GM12878 (cell line): ENCODE results near the gene PRKN. TPM values are rescaled to one million over a fixed set of nuclear protein-coding genes. Genes with fewer than 3 reads are reported as not detected.

ENCODE experiments used
- BCL11A ChIP-seq: IDR thresholded peaks from 2 replicates; pipeline ENCODE4 v1.6.1; 2011; ENCODE audit warnings: low read depth, low read length
- DPF2 ChIP-seq: fragments of 450-650 bp; IDR thresholded peaks from 2 replicates; pipeline ENCODE4 v1.6.1; 2017; ENCODE audit warnings: mild to moderate bottlenecking
- polyA plus RNA-seq, 11 experiments: library from polyadenylated mRNA; depleted of rRNA in 4 of 11; unstranded in 6 of 11; stranded (reverse) in 5 of 11; fragments of >200 nt; fragmentation: Nextera tagmentation in 4 of 11; fragmentation: Illumina TruSeq in 1 of 11; extraction: Ambion mirVana in 4 of 11; extraction: Trizol in 1 of 11; gene quantifications; 1 replicate in 1 of 11; 2 replicates in 10 of 11; pipeline versions ENCODE4 v1.2.1 to v1.2.3, GENCODE V29; 2011 to 2016; ENCODE audit warnings: inconsistent platforms in 2 of 11, missing spikeins in 2 of 11, low read depth in 1 of 11
- total RNA-seq, 4 experiments: library from RNA; depleted of rRNA in 3 of 4; stranded (reverse); fragments of >200 nt in 3 of 4; fragmentation: Illumina TruSeq in 1 of 4; extraction: Trizol in 1 of 4; gene quantifications; 2 replicates each; pipeline versions ENCODE4 v1.2.1 to v1.2.3, GENCODE V29; 2013 to 2021
- TF ChIP-seq, protein P1 (sequence below): fragments of 150-350 bp; IDR thresholded peaks from 2 replicates; pipeline ENCODE4 v1.6.1; 2016; ENCODE audit warnings: low read depth, low read length
- TF ChIP-seq, protein P2 (sequence below), 3 experiments: IDR thresholded peaks in 2 of 3; conservative IDR thresholded peaks in 1 of 3; 2 replicates each; pipeline ENCODE4 v1.5.1; 2011; ENCODE audit warnings: low read depth in 3 of 3, low read length in 3 of 3, mild to moderate bottlenecking in 3 of 3, control low read depth in 2 of 3, moderate library complexity in 2 of 3, inconsistent platforms in 1 of 3, mixed read lengths in 1 of 3; ENCODE audit not compliant: control insufficient read depth in 2 of 3, insufficient read depth in 1 of 3; ENCODE audit errors: extremely low read depth in 1 of 3
- TF ChIP-seq, protein P3 (sequence below): fragments of 450-650 bp; IDR thresholded peaks from 2 replicates; pipeline ENCODE4 v1.6.1; 2018; ENCODE audit warnings: borderline replicate concordance, mild to moderate bottlenecking; ENCODE audit not compliant: partially characterized antibody
- TF ChIP-seq, protein P4 (sequence below): fragments of 450-650 bp; IDR thresholded peaks from 2 replicates; pipeline ENCODE4 v1.6.1; 2017; ENCODE audit warnings: low read depth, mild to moderate bottlenecking, moderate library complexity
- TF ChIP-seq, protein P5 (sequence below): IDR thresholded peaks from 2 replicates; pipeline ENCODE4 v1.6.1; 2012; ENCODE audit warnings: low read depth, low read length, improper control_type of control experiment

The PRKN gene
- total and polyA plus RNA-seq, 10 of the 15 experiments (the other 5 are each of a cell fraction or from before 2014, with no cell fraction given): 0.06 to 0.09 TPM; not detected in 8

DNA sequence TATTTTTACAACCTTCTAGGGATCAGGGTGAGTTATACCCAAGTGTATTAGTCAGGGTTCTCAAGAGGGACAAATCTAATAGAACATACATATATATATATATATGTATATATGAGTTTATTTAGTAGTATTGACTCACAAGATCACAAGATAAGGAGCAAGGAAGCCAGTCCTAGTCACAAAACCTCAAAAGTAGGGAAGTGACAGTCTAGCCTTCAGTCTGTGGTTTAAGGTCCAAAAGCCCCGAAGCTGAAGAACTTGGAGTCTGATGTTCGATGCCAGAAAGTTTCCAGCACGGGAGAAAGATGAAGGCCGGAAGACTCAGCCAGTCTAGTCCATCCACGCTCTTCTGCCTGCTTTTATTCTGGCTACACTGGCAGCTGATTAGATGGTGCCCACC, 821.0 kb downstream of the PRKN start (continued):
- TF ChIP-seq, protein P1, sequence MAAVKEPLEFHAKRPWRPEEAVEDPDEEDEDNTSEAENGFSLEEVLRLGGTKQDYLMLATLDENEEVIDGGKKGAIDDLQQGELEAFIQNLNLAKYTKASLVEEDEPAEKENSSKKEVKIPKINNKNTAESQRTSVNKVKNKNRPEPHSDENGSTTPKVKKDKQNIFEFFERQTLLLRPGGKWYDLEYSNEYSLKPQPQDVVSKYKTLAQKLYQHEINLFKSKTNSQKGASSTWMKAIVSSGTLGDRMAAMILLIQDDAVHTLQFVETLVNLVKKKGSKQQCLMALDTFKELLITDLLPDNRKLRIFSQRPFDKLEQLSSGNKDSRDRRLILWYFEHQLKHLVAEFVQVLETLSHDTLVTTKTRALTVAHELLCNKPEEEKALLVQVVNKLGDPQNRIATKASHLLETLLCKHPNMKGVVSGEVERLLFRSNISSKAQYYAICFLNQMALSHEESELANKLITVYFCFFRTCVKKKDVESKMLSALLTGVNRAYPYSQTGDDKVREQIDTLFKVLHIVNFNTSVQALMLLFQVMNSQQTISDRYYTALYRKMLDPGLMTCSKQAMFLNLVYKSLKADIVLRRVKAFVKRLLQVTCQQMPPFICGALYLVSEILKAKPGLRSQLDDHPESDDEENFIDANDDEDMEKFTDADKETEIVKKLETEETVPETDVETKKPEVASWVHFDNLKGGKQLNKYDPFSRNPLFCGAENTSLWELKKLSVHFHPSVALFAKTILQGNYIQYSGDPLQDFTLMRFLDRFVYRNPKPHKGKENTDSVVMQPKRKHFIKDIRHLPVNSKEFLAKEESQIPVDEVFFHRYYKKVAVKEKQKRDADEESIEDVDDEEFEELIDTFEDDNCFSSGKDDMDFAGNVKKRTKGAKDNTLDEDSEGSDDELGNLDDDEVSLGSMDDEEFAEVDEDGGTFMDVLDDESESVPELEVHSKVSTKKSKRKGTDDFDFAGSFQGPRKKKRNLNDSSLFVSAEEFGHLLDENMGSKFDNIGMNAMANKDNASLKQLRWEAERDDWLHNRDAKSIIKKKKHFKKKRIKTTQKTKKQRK: no peak
- TF ChIP-seq, protein P2, sequence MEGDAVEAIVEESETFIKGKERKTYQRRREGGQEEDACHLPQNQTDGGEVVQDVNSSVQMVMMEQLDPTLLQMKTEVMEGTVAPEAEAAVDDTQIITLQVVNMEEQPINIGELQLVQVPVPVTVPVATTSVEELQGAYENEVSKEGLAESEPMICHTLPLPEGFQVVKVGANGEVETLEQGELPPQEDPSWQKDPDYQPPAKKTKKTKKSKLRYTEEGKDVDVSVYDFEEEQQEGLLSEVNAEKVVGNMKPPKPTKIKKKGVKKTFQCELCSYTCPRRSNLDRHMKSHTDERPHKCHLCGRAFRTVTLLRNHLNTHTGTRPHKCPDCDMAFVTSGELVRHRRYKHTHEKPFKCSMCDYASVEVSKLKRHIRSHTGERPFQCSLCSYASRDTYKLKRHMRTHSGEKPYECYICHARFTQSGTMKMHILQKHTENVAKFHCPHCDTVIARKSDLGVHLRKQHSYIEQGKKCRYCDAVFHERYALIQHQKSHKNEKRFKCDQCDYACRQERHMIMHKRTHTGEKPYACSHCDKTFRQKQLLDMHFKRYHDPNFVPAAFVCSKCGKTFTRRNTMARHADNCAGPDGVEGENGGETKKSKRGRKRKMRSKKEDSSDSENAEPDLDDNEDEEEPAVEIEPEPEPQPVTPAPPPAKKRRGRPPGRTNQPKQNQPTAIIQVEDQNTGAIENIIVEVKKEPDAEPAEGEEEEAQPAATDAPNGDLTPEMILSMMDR (IDR thresholded peaks at IDR 0.05 in 2 of 3, conservative IDR thresholded peaks at IDR 0.05 in 1 of 3; ENCODE audit: control insufficient read depth in 2 of 3, extremely low read depth in 1 of 3, insufficient read depth in 1 of 3, low read depth in 3 of 3, low read length in 3 of 3): no peak
- no peak for TF ChIP-seq BCL11A
- TF ChIP-seq, protein P3, sequence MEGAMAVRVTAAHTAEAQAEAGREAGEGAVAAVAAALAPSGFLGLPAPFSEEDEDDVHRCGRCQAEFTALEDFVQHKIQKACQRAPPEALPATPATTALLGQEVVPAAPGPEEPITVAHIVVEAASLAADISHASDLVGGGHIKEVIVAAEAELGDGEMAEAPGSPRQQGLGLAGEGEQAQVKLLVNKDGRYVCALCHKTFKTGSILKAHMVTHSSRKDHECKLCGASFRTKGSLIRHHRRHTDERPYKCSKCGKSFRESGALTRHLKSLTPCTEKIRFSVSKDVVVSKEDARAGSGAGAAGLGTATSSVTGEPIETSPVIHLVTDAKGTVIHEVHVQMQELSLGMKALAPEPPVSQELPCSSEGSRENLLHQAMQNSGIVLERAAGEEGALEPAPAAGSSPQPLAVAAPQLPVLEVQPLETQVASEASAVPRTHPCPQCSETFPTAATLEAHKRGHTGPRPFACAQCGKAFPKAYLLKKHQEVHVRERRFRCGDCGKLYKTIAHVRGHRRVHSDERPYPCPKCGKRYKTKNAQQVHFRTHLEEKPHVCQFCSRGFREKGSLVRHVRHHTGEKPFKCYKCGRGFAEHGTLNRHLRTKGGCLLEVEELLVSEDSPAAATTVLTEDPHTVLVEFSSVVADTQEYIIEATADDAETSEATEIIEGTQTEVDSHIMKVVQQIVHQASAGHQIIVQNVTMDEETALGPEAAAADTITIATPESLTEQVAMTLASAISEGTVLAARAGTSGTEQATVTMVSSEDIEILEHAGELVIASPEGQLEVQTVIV: no peak
- TF ChIP-seq, protein P4, sequence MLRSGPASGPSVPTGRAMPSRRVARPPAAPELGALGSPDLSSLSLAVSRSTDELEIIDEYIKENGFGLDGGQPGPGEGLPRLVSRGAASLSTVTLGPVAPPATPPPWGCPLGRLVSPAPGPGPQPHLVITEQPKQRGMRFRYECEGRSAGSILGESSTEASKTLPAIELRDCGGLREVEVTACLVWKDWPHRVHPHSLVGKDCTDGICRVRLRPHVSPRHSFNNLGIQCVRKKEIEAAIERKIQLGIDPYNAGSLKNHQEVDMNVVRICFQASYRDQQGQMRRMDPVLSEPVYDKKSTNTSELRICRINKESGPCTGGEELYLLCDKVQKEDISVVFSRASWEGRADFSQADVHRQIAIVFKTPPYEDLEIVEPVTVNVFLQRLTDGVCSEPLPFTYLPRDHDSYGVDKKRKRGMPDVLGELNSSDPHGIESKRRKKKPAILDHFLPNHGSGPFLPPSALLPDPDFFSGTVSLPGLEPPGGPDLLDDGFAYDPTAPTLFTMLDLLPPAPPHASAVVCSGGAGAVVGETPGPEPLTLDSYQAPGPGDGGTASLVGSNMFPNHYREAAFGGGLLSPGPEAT: no peak
- TF ChIP-seq, protein P5, sequence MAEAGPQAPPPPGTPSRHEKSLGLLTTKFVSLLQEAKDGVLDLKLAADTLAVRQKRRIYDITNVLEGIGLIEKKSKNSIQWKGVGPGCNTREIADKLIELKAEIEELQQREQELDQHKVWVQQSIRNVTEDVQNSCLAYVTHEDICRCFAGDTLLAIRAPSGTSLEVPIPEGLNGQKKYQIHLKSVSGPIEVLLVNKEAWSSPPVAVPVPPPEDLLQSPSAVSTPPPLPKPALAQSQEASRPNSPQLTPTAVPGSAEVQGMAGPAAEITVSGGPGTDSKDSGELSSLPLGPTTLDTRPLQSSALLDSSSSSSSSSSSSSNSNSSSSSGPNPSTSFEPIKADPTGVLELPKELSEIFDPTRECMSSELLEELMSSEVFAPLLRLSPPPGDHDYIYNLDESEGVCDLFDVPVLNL: no peak
- no peak for TF ChIP-seq DPF2
- TF ChIP-seq, all 136 proteins: peak for 0
